ENCODE data around the gene CFLAR. TPM values are rescaled to one million over a fixed set of nuclear protein-coding genes. Genes with fewer than 3 reads are reported as not detected.

The CFLAR gene
- total RNA-seq, 1 donor from 2014 or later, result 16.7 TPM

GRCh38 chr2:201122276-201122675, 6.3 kb downstream of the CFLAR start:
- Mint-ChIP-seq H3K4me3 (no peak overlapping the region), H3K27ac (ENCODE audit: unreplicated experiment) (no peak overlapping the region), H3K36me3 (ENCODE audit: low read depth) (no peaks in the 10 kb centered on the region), H3K27me3 (ENCODE audit: low read depth) (peaks cover 7% of the 10 kb centered on the region), H3K4me1 (peaks cover 23% of the 10 kb centered on the region), H3K9me3 (no peaks in the 10 kb centered on the region)
- TF ChIP-seq CTCF (conservative IDR thresholded peaks at IDR 0.05), result no peak
- no peak for DNase-seq (ENCODE audit: low read depth, low spot score)

GRCh38 chr2:201126308-201127151, 10.6 kb downstream of the CFLAR start:
- H3K4me3 Mint-ChIP-seq, result no peak overlapping the region
- no peaks in the 10 kb centered on the region for H3K36me3 Mint-ChIP-seq (ENCODE audit: low read depth)

GRCh38 chr2:201127152-201127511, 11.2 kb downstream of the CFLAR start:
- H3K4me1 Mint-ChIP-seq, result peaks cover 17% of the 10 kb centered on the region
- DNase-seq (ENCODE audit: low read depth, low spot score), result no peak
- no peak overlapping the region for H3K27ac Mint-ChIP-seq (ENCODE audit: unreplicated experiment)
- peaks cover 10% of the 10 kb centered on the region for H3K27me3 Mint-ChIP-seq (ENCODE audit: low read depth)
- H3K36me3 Mint-ChIP-seq (ENCODE audit: low read depth), result no peaks in the 10 kb centered on the region
- TF ChIP-seq CTCF (conservative IDR thresholded peaks at IDR 0.05), result no peak
- no peaks in the 10 kb centered on the region for H3K9me3 Mint-ChIP-seq
- H3K4me3 Mint-ChIP-seq, result no peak overlapping the region

More at GRCh38 chr2:201126308-201127151, 10.6 kb downstream of the CFLAR start:
- H3K4me1 Mint-ChIP-seq, result peaks cover 17% of the 10 kb centered on the region
- no peak for DNase-seq (ENCODE audit: low read depth, low spot score)
- no peak for TF ChIP-seq CTCF (conservative IDR thresholded peaks at IDR 0.05)
- H3K9me3 Mint-ChIP-seq, result no peaks in the 10 kb centered on the region
- H3K27me3 Mint-ChIP-seq (ENCODE audit: low read depth), result peaks cover 10% of the 10 kb centered on the region
- H3K27ac Mint-ChIP-seq (ENCODE audit: unreplicated experiment), result no peak overlapping the region

- TF ChIP-seq CTCF (conservative IDR thresholded peaks at IDR 0.05), result no peak
- H3K4me3 Mint-ChIP-seq, result no peak overlapping the region
Observed at GRCh38 chr2:201127570-201127969, 11.6 kb downstream of the CFLAR start.

GRCh38 chr2:201128033-201128432, 12.1 kb downstream of the CFLAR start:
- H3K27ac Mint-ChIP-seq (ENCODE audit: unreplicated experiment), result no peak overlapping the region
- DNase-seq (ENCODE audit: low read depth, low spot score), result no peak
- H3K36me3 Mint-ChIP-seq (ENCODE audit: low read depth), result peaks cover 2% of the 10 kb centered on the region
- H3K4me3 Mint-ChIP-seq, result no peak overlapping the region
- no peak for TF ChIP-seq CTCF (conservative IDR thresholded peaks at IDR 0.05)
- no peaks in the 10 kb centered on the region for H3K9me3 Mint-ChIP-seq
- peaks cover 17% of the 10 kb centered on the region for H3K4me1 Mint-ChIP-seq
- peaks cover 10% of the 10 kb centered on the region for H3K27me3 Mint-ChIP-seq (ENCODE audit: low read depth)

More at GRCh38 chr2:201127570-201127969, 11.6 kb downstream of the CFLAR start:
- H3K27ac Mint-ChIP-seq (ENCODE audit: unreplicated experiment), result no peak overlapping the region
- no peak for DNase-seq (ENCODE audit: low read depth, low spot score)
- no peaks in the 10 kb centered on the region for H3K9me3 Mint-ChIP-seq
- H3K4me1 Mint-ChIP-seq, result peaks cover 17% of the 10 kb centered on the region
- no peaks in the 10 kb centered on the region for H3K36me3 Mint-ChIP-seq (ENCODE audit: low read depth)
- H3K27me3 Mint-ChIP-seq (ENCODE audit: low read depth), result peaks cover 10% of the 10 kb centered on the region

Measured in neural crest cell (in vitro differentiated cells).